Body of pancreas (tissue), 4 donors: ENCODE data around the gene RBBP8NL.

ENCODE experiments used
- POLR2A ChIP-seq, 3 donors: fragments of 450-650 bp; IDR thresholded peaks; one replicate each; pipeline ENCODE4 v1.6.1; 2016; ENCODE audit warnings: antibody characterized with exemption in 3 of 3, mild to moderate bottlenecking in 2 of 3
- TF ChIP-seq, protein P1 (sequence below), 7 experiments: fragments of 450-650 bp in 4 of 7; fragments of 200-600 bp in 3 of 7; sonication (generic) in 3 of 7; IDR thresholded peaks; one replicate each; pipeline ENCODE4 v1.5.1; 2016 to 2019; ENCODE audit warnings: antibody characterized with exemption in 7 of 7

DNA sequence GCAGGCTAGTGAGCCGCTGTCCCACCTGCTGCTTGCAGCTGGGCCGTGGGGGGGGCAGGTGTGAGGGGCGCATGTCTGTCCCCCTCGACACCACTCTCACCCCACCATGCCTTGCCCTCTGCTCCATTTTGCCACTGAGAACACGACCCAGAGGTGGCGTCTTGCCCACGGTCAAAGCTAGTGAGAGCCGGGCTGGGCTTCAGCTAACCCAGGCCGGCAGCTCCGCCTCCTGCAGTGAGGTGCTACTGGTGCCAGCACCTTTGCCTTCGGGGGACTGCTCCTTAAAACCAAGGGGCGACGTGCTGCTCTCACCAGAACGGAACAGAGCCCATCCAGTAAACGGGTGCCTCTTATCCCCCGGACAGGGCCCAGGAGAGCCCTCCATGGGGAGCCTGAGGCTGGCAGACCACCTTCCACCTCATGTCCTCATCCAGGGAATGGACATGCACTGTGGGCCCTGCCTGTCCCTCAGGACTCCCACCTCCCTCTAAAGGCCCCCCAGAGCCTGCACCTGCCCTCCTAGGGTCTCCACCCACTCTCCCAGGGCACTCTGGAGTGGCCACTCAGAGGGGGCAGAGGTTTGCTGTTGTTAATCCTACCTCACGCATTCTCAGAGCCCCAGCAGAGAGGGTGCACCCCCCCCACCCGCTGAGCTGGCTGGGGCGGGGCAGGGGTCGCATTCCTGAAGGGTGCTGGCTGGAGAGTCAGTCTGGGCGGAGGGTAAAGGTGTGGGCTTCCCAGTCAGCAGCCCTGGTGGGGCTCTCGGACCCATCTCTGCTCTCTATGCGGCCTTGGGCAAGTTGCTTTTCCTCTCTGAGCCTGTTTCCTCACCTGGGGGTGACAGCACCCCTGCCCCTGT is 2.9 kb downstream of the RBBP8NL start:
- no peak for TF ChIP-seq POLR2A (IDR thresholded peaks at IDR 0.05)
- TF ChIP-seq, protein P1, sequence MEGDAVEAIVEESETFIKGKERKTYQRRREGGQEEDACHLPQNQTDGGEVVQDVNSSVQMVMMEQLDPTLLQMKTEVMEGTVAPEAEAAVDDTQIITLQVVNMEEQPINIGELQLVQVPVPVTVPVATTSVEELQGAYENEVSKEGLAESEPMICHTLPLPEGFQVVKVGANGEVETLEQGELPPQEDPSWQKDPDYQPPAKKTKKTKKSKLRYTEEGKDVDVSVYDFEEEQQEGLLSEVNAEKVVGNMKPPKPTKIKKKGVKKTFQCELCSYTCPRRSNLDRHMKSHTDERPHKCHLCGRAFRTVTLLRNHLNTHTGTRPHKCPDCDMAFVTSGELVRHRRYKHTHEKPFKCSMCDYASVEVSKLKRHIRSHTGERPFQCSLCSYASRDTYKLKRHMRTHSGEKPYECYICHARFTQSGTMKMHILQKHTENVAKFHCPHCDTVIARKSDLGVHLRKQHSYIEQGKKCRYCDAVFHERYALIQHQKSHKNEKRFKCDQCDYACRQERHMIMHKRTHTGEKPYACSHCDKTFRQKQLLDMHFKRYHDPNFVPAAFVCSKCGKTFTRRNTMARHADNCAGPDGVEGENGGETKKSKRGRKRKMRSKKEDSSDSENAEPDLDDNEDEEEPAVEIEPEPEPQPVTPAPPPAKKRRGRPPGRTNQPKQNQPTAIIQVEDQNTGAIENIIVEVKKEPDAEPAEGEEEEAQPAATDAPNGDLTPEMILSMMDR (IDR thresholded peaks at IDR 0.05): no peak
